ENCODE results near the gene PTPRN2. TPM values are rescaled to one million over a fixed set of nuclear protein-coding genes. Genes with fewer than 3 reads are reported as not detected.

PTPRN2 gene
- total and polyA plus RNA-seq, 2 of the 8 experiments (the other 6 are each of a cell fraction or from before 2014, with no cell fraction given) = 2.6 to 4.5 TPM

DNA sequence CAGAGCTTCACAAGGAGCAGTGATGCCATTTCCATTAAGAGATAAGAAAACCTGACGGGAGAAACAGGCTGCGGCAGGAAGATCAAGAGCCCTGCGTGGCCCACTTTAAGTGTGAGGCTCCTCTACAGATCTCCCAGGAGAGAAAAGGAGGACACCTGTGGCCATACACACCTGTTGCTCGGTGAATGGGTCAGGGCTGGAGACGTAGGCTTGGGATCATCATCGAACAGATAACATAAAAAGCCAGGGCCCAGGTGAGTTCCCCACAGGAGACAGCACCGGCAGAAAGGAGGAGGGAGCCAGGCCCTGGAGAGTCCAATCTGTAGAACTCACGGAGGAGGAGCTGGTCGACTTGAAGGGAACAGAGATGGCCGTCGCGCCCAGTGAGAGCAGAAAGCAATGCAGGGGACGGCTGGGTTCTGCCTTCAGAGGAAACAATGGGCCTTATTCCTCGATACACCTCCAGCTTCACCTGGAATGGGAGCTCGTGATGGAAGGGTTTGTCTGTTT, 694.0 kb downstream of the PTPRN2 start:
- peaks cover 3% of the 10 kb centered on the region in 2 experiments; a peak in 1 of 4 replicates for H3K9me3 ChIP-seq (ENCODE audit: insufficient read depth in 2 of 2, low read depth in 1 of 2, low read length in 1 of 2)
- H2BK5ac ChIP-seq (ENCODE audit: low read depth, low read length) = no peak overlapping the region

More for the DNA sequence above, 694.0 kb downstream of the PTPRN2 start:
- Histone ChIP-seq H2BK120ac (replicated peaks; ENCODE audit: low read depth, low read length) (no peak overlapping the region), H2AFZ (ENCODE audit: low read length) (no peak overlapping the region), H2BK20ac (ENCODE audit: low read length) (no peak overlapping the region), H3K9ac (replicated peaks in 1 of 4; ENCODE audit: extremely low read depth in 1 of 4, low read depth in 3 of 4, low read length in 3 of 4) (no peak overlapping the region), H4K20me1 (replicated peaks in 1 of 2; ENCODE audit: control insufficient read depth in 1 of 2, insufficient read depth in 2 of 2, low read length in 2 of 2) (no peaks in the 10 kb centered on the region), H3K23me2 (ENCODE audit: low read depth, low read length) (no peaks in the 10 kb centered on the region), H3K4me2 (ENCODE audit: insufficient read depth in 1 of 2, low read depth in 2 of 2, low read length in 2 of 2) (no peak overlapping the region), H3K4me3 (ENCODE audit: extremely low read depth in 1 of 4, insufficient read depth in 2 of 4, low read depth in 3 of 4, low read length in 4 of 4) (no peak overlapping the region), H3K56ac (replicated peaks; ENCODE audit: insufficient read length, low read depth, low read length) (no peak overlapping the region), H3K79me1 (ENCODE audit: low read depth, low read length) (no peaks in the 10 kb centered on the region), H4K5ac (ENCODE audit: insufficient read length, low read depth, low read length) (no peak overlapping the region), H3K27ac (ENCODE audit: low read depth, low read length) (no peak overlapping the region), H4K91ac (replicated peaks; ENCODE audit: insufficient read length, low read length) (no peak overlapping the region), H3K27me3 (replicated peaks in 1 of 4; ENCODE audit: control insufficient read depth in 3 of 4, extremely low read depth in 1 of 4, insufficient read depth in 3 of 4, low read length in 3 of 4) (no peaks in the 10 kb centered on the region), H2BK12ac (ENCODE audit: low read depth, low read length) (no peak overlapping the region), H2BK15ac (ENCODE audit: low read length) (no peak overlapping the region), H3K23ac (ENCODE audit: insufficient read length) (no peak overlapping the region), H4K8ac (ENCODE audit: extremely low read depth, insufficient read depth, low read length) (no peak overlapping the region), H3K79me2 (ENCODE audit: control insufficient read depth in 1 of 2, insufficient read depth in 2 of 2, low read length in 2 of 2) (no peaks in the 10 kb centered on the region), H3K4me1 (replicated peaks in 1 of 4; ENCODE audit: control insufficient read depth in 3 of 4, insufficient read depth in 4 of 4, low read length in 3 of 4) (no peaks in the 10 kb centered on the region), H3K14ac (ENCODE audit: insufficient read length) (no peak overlapping the region), H3K4ac (replicated peaks; ENCODE audit: insufficient read length, low read depth, low read length) (no peak overlapping the region), H2AK5ac (ENCODE audit: low read depth, low read length) (no peak overlapping the region), H3K18ac (ENCODE audit: extremely low read depth, low read length) (no peak overlapping the region), H3K36me3 (ENCODE audit: control insufficient read depth in 2 of 4, insufficient read depth in 4 of 4, low read length in 3 of 4) (no peaks in the 10 kb centered on the region)
- POLR2A ChIA-PET (ENCODE audit: partially characterized antibody) = no interaction called here
- DNase-seq (ENCODE audit: low read depth in 1 of 2, low spot score in 2 of 2) = no peak
- WGBS, 2 experiments (ENCODE audit: extremely low coverage in 1 of 2, insufficient coverage in 1 of 2, insufficient read length in 1 of 2, insufficient replicate concordance in 2 of 2, low coverage in 1 of 2, low lambda C conversion rate in 2 of 2, missing lambda C conversion rate in 1 of 2) = 84% methylated on average over 15 of the region's 15 CpGs; no CpG with 5 or more reads in 1 of the 2 experiments
- TF ChIP-seq SP4 (IDR thresholded peaks at IDR 0.05; ENCODE audit: low read length) (no peak), BACH1 (IDR thresholded peaks at IDR 0.05; ENCODE audit: low read length) (no peak), SIN3A (conservative IDR thresholded peaks at IDR 0.05 in 1 of 2, IDR thresholded peaks at IDR 0.05 in 1 of 2; ENCODE audit: low read depth in 1 of 2, low read length in 2 of 2) (no peak), TBP (IDR thresholded peaks at IDR 0.05; ENCODE audit: low read depth, low read length) (no peak), JUN (IDR thresholded peaks at IDR 0.05; ENCODE audit: low read depth, low read length) (no peak), KDM5A (IDR thresholded peaks at IDR 0.05; ENCODE audit: low read length) (no peak), TAF7 (optimal IDR thresholded peaks at IDR 0.05; ENCODE audit: borderline replicate concordance, low read depth, low read length) (no peak), POU5F1 (IDR thresholded peaks at IDR 0.05; ENCODE audit: low read depth, low read length) (no peak), CREB1 (IDR thresholded peaks at IDR 0.05) (no peak), GABPA (IDR thresholded peaks at IDR 0.05; ENCODE audit: borderline replicate concordance, insufficient read depth, low read length) (no peak), SRF (IDR thresholded peaks at IDR 0.05; ENCODE audit: low read depth, low read length) (no peak)
- CTCF ChIA-PET (ENCODE audit: partially characterized antibody) = interaction anchor here (0.8 to 3.1 kb wide), 3 partner anchors 16 to 25 kb away, joined by 3 to 8 read pairs (median 3); no protein-coding TSS in a partner anchor
- FAIRE-seq = no peak

Data from H1 (cell line).